Uterus (tissue), 2 donors: ENCODE data around the gene VPS26C.
"Not testable (repeated sequence)": the region's sequence is repeated elsewhere in the genome, so short reads cannot be mapped to it uniquely, and the experiment has no call there.

Experiments
- POLR2A ChIP-seq, 2 donors: fragments of 450-650 bp; IDR thresholded peaks; one replicate each; pipeline ENCODE4 v1.6.1; 2016; ENCODE audit warnings: antibody characterized with exemption in 2 of 2, mild to moderate bottlenecking in 1 of 2, moderate library complexity in 1 of 2
- TF ChIP-seq, protein P1 (sequence below), 4 experiments: fragments of 200-600 bp in 2 of 4; fragments of 450-650 bp in 2 of 4; sonication (generic) in 2 of 4; IDR thresholded peaks; one replicate each; pipeline ENCODE4 v1.5.1; 2016 to 2019; ENCODE audit warnings: antibody characterized with exemption in 4 of 4, mild to moderate bottlenecking in 2 of 4, moderate library complexity in 1 of 4

DNA sequence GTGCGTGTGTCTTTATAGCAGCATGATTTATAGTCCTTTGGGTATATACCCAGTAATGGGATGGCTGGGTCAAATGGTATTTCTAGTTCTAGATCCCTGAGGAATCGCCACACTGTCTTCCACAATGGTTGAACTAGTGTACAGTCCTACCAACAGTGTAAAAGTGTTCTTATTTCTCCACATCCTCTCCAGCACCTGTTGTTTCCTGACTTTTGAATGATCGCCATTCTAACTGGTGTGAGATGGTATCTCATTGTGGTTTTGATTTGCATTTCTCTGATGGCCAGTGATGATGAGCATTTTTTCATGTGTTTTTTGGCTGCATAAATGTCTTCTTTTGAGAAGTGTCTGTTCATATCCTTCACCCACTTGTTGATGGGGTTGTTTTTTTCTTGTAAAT lies 44.9 kb downstream of the VPS26C start:
- TF ChIP-seq, protein P1, sequence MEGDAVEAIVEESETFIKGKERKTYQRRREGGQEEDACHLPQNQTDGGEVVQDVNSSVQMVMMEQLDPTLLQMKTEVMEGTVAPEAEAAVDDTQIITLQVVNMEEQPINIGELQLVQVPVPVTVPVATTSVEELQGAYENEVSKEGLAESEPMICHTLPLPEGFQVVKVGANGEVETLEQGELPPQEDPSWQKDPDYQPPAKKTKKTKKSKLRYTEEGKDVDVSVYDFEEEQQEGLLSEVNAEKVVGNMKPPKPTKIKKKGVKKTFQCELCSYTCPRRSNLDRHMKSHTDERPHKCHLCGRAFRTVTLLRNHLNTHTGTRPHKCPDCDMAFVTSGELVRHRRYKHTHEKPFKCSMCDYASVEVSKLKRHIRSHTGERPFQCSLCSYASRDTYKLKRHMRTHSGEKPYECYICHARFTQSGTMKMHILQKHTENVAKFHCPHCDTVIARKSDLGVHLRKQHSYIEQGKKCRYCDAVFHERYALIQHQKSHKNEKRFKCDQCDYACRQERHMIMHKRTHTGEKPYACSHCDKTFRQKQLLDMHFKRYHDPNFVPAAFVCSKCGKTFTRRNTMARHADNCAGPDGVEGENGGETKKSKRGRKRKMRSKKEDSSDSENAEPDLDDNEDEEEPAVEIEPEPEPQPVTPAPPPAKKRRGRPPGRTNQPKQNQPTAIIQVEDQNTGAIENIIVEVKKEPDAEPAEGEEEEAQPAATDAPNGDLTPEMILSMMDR (IDR thresholded peaks at IDR 0.05) = not testable (repeated sequence)
- not testable (repeated sequence) for TF ChIP-seq POLR2A (IDR thresholded peaks at IDR 0.05)
